NCI-H2227 treated with DMSO at 0.1 percent for 48 hours (cell line): ENCODE measurements around the gene PTPN1.
"Not testable (repeated sequence)": the region's sequence is repeated elsewhere in the genome, so short reads cannot be mapped to it uniquely, and the experiment has no call there.

Experiments used
- DNase-seq: peaks from one replicate; lab custom pipeline; 2025; lab: John Stamatoyannopoulos, UW

PTPN1 gene

DNA sequence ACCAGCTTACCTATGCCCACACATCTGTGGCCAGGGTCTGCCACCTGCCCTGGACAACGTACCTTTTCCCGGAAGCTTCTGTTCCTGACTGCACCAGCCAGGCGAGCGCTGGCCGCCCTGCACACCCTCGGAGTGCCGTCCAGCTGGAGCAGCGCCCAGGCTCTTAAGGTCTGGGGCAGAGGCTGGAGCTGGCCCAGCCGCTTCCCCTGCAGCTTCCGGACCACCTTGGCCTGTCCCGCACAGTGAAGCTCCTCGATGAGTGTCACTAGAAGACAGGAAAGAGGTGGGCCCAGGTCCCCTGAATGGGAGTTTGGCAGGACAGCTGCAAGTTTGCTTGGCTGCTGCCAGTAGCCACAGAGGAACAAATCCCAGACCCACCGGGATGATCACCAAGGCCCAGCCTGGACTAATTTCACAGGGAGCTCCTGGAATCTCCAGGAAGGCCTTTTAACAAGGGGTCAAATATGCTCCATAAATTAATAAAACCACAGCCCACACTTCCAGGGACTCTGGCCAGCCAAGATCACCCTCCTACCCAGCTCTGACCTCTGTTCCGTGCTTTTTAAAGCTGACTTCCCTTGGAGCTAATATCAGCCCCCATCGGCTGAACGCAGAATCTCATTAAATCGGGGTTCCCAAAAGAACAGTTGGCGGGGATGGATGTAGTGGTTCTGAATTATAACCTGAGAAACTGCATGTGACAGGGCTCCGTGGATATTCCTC, 82.3 kb downstream of the PTPN1 start:
- DNase-seq, result no peak

DNA sequence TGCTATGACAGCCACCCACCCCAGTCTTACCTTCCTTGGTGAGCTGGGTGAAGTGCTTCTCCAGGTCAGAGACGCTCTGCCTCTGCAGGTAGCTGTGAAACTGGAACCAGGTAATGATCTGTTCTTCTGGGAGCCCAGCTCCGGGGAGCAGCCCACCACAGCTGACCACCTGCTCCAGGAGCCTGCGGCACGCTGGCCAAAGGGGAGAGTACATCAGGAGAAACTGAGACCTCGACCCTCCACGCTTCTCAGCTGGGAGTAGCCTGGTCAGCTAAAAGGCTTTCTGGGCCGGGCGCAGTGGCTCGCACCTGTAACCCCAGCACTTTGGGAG, 82.8 kb downstream of the PTPN1 start:
- DNase-seq, result no peak

DNA sequence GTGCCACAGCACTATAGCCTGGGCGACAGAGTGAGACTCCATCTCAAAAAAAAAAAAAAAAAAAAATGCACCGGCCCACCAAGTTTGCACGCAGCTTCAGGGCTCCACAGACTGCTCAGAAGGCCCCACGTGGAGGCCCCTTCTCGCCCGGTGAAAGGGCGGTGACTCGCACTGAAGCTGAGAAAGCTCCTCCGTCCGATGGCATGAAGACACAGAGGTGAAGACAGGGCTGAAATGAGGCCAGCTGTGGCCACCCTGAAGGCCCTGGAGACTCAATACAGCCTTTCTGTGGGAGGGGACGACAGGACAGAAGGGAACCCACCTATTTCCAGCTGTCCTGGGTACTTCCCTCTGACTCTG, 84.0 kb downstream of the PTPN1 start:
- no peak for DNase-seq

GRCh38 chr20:50594591-50595432, 84.6 kb downstream of the PTPN1 start:
- DNase-seq, result no peak

GRCh38 chr20:50595433-50595895, 85.3 kb downstream of the PTPN1 start:
- DNase-seq, result no peak

DNA sequence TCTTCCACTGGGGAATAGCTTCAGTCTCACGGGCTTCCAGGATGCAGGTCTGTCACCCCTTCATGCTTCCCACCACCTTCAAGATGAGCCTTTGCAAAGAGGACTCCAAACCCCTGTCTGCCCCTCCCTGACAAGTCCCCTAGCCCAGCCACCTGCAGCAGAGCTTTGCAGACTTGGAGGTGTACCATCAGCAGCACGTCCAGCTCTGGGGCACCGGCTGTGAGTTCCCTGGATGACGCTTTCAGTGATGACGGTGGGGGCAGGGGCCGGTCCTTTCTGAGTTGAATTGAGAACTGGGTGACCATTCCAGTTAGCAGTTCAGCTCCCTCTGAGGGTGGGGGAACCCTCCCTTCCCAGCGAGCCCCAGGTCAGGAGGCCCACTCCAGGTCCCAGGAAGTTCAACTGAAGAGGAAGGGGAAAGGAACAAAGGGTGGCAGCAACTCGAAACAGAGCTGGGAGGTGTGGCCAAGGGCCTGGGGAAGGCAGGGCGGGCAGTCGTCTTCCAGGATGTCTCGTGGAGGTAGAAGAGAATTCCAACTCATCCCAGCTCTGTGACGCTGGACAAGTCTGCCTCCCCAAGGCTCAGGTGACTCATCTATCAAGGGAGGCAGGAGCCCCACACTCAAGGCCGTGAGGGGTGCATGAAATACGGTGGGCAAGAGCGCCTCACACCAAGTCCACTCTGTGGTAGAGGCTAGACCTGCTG, 86.0 kb downstream of the PTPN1 start:
- DNase-seq, result no peak

DNA sequence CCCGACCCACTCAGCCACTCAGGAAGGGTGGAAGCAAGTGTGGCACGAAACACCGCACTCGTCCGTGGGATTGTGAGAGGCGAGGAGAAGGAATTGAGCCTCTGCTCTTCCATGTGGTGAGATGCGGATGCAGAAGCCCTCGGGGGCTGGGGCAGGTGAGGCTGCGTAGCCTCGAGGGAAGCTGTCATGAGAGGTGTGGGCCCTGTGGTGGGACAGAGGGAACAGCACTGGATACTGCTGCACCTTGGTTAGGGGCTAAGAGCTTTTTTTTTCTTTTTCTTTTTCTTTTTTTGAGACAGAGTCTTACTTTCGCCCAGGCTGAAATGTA, 86.5 kb downstream of the PTPN1 start:
- DNase-seq, result no peak

DNA sequence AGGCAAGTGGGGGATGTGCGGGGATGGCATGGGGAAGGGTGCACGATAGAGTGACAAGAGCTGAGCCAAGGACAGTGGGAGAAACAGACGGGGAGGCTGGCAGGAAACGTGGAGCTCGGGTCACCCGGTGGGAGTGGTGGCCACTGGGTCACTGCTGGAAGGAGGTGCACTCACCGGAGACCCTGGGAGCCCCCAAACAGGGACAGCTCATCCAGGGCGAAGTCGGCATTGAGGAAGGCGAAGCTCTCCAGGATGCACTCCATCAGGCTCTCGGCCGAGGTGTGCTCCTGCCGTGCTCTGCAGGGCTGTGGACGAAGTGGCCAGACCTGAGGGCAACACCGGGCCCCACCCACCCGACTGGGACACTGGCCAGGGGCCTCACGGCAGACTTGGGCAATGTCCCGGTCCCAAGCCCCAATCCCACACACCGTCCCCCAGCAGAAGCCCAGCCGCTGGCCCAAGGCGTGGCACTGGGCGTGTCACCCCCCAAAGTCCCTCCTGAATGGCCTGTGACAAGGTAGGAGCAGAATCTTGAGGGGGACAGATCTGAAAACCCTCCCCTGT, 87.3 kb downstream of the PTPN1 start:
- DNase-seq, result no peak

DNA sequence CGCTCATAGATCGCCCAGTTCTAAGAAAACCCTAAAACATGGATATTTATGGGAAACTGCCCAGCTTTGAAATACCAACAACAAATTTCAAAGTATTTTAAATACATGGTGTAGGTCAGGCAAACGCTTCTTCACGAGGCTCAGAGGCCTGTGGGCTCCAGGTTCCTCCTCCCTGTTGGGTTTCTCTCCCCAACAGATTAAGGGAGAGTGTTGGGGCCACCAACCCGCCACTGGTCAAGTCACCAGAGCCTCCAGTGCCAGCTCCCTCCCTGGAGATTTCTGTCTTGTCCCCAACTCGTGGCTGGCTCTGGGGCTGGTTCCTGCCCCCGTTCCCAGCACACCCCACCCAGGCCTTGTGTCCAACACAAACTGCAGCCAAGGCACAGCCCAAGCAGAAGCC, 87.9 kb downstream of the PTPN1 start:
- no peak for DNase-seq

DNA sequence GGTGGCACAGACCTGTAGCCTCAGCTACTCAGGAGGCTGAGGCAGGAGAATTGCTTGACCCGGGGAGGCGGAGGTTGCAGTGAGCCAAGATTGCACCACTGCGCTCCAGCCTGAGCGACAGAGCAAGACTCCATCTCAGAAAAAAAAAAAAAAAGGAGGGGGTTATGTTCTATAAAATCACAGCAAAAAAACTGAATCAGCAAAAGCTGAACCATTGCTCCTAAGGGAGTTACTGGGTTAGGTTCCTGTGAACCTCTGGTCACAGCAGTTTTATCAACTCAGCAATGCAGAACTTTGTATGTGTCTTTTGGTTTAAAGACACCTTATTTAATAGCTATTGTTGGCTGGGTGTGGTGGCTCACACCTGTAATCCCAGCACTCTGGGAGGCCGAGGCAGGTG, 88.6 kb downstream of the PTPN1 start:
- DNase-seq, result not testable (repeated sequence)

DNA sequence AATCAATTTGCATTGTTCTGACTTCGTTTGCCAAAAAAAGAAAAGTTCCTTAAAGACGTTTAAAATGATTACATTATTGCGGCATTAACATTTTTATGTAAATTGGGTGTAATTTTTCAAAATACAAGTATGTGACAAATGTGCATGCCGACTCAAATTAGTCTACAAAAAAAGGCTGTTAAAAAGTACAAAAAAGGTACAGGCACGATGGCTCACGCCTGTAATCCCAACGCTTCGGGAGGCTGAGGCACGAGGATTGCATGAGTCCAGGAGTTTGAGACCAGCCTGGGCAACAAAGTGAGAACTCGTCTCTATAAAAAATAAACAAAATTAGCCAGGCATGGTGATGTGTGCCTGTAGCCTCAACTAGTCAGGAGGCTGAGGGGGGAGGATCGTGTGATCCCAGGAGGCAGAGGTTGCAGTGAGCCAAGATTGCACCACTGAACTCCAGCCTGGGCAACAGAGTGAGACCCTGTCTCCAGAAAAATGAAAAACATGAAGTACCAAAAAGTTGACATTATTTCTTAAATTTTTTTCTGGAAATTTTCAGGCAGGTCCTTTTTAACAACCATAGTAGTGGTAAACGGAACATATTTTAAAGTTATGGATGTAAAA, 90.2 kb downstream of the PTPN1 start:
- no peak for DNase-seq

- no peak for DNase-seq
Observed at GRCh38 chr20:50601511-50602431, 91.6 kb downstream of the PTPN1 start.

DNA sequence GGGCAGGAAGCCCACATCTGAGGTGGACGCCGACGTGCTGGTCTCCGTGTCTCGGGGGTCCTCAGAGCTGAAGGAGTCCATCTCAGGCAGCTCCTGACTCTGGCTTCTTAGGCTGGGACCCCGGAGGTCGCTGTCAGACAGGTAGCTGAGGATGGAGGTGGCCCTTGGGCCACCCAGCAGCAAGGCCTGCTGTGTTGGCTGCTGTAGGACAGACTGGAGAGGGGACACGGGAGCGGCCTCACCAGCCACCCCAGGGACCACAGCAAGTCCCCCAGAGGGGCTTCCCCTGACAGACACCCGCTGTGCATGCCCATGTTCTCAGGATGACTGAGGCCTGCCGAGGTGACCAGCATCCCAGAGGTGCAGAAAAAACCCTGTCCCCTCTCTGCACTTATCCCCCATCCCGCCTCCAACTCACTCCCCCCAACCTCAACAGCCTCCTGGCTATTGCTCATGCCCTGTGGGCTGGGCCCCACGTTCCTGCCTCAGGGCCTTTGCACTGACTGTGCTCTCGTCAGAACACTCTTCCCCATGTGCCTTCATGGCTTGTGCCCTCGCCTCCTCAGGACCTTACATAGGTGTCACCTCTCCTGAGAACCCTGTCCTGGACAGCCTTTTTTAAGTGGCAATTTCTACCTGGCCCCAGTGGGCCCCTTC, 92.4 kb downstream of the PTPN1 start:
- no peak for DNase-seq

- no peak for DNase-seq
Observed at GRCh38 chr20:50604451-50604850, 94.3 kb downstream of the PTPN1 start.

GRCh38 chr20:50605136-50605535, 95.0 kb downstream of the PTPN1 start:
- DNase-seq, result no peak

DNA sequence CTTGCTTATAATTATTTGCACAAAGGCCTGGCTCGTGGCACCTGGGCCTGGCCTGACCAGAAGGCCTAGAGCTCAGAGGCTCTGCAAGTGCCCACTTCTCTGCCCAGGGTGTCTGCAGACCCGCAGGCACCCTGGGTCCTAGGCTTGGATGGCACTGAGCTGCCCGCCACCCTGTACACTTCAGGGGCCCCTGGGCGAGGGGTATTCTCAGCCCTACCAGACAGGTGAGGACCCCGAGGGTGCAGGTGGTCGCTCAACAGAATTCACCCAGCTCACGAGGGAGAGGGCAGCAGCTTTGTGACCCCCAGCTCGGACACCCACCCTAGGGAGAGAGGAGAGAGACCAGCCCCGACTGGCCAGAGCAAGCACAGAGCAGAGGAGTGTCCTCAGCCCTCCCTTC, 97.3 kb downstream of the PTPN1 start:
- no peak for DNase-seq

DNA sequence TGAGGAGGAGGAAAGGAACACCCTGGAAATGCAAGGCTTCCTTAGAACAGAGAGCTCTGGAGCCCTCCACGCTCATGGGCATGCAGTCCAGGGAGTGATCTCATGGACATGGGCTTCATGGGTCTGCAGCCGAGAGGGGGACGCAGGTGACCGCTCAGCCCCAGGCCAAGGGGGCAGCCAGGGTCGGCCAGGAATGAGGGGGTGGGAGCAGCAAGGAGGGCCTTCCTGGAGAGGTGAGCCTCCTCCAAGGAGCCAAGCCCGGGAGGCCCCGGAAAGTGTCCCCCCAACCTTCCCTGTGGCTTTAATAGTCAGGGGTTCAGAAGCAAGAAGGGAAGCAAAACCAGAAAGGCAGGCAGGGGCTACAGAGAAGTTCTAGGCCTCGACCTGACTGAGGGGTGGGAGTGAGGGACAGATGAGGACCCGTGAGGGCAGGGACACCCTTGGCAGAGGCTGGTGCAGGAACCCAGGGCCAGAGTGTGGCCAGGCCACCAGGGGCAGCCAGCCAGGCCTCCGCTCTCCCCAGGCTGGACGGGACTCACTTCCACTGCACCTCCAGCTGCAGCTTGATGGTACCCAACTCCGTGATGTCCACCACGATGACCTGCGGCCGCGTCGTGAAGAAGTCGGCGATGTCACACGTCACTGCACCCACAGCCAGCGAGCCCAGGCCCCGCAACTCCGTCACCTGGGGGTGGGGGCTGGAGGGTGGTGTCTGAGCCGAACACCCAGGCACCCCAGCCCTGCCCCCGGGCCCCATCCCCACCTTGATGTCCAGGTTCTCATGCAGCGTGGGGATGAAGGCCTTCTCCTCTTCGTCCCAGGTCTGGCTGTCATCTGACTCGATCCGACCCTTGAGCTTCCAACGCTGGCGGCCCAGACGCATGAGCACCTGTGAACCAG, 97.9 kb downstream of the PTPN1 start:
- DNase-seq, result no peak

- DNase-seq, result no peak
Observed at GRCh38 chr20:50608750-50609104, 98.5 kb downstream of the PTPN1 start.

DNA sequence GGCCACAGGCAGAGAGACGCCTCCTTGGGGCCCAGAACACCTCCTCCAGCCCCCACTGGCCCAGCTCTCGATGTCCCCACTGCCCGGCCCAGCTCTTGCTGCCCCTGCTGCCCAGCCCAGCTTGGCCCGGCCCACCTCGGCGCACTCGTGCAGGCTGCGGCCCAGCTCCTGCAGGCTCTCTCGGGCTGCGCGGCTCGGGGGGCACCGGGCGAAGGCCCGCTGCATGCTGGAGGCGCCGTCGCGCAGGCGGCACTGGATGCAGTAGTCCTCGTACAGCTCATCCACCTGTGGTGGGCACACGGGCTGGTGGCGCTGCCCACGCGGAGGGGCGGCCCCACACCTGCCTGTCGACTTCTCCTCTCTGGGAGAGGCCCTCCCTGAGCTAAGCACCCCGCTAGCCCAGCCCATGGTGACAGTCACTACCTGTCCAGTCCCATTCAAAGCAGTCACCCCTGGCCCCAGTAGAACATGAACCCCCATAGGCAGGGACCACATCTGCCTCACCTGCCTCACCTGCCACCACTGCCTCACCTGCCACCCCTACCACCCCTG, 99.3 kb downstream of the PTPN1 start:
- DNase-seq, result no peak
